Sigmoid colon (tissue), 4 donors: ENCODE measurements around the gene XPA.

Source experiments
- CTCF ChIP-seq, 4 experiments: fragments of 450-650 bp in 3 of 4; fragments of 200-600 bp in 1 of 4; IDR thresholded peaks; one replicate each; pipeline ENCODE4 v1.5.1; 2016 to 2019; ENCODE audit warnings: antibody characterized with exemption in 4 of 4, mild to moderate bottlenecking in 3 of 4, moderate library complexity in 2 of 4
- EP300 ChIP-seq, 4 donors: sonication (generic); formaldehyde crosslinking; IDR thresholded peaks; one replicate each; pipeline ENCODE4 v1.6.1; 2017; ENCODE audit warnings: antibody characterized with exemption in 4 of 4
- POLR2A ChIP-seq, 2 donors: fragments of 450-650 bp; IDR thresholded peaks; one replicate each; pipeline ENCODE4 v1.6.1; 2016; ENCODE audit warnings: antibody characterized with exemption in 2 of 2, mild to moderate bottlenecking in 2 of 2, moderate library complexity in 2 of 2
- POLR2AphosphoS5 ChIP-seq, 4 donors: sonication (generic); formaldehyde crosslinking; IDR thresholded peaks; one replicate each; pipeline ENCODE4 v1.6.1; 2017; ENCODE audit warnings: antibody characterized with exemption in 4 of 4

GRCh38 chr9:97695995-97696802, 941 bp downstream of the XPA start:
- TF ChIP-seq CTCF (IDR thresholded peaks at IDR 0.05): no peak
- TF ChIP-seq EP300 (IDR thresholded peaks at IDR 0.05): no peak
- no peak for TF ChIP-seq POLR2A (IDR thresholded peaks at IDR 0.05)
- no peak for TF ChIP-seq POLR2AphosphoS5 (IDR thresholded peaks at IDR 0.05)
